Thyroid gland (tissue), 4 donors: Measurements from ENCODE around the gene PLEKHN1.

Experiments
- POLR2A ChIP-seq, 2 donors: fragments of 450-650 bp; IDR thresholded peaks; one replicate each; pipeline ENCODE4 v1.6.1; 2017; ENCODE audit warnings: antibody characterized with exemption in 2 of 2, mild to moderate bottlenecking in 2 of 2, moderate library complexity in 1 of 2
- TF ChIP-seq, protein P1 (sequence below), 6 experiments: fragments of 200-600 bp in 3 of 6; fragments of 450-650 bp in 3 of 6; sonication (generic) in 3 of 6; IDR thresholded peaks; one replicate each; pipeline ENCODE4 v1.5.1; 2016 to 2019; ENCODE audit warnings: antibody characterized with exemption in 6 of 6, mild to moderate bottlenecking in 2 of 6, inconsistent platforms in 1 of 6, moderate library complexity in 1 of 6

DNA sequence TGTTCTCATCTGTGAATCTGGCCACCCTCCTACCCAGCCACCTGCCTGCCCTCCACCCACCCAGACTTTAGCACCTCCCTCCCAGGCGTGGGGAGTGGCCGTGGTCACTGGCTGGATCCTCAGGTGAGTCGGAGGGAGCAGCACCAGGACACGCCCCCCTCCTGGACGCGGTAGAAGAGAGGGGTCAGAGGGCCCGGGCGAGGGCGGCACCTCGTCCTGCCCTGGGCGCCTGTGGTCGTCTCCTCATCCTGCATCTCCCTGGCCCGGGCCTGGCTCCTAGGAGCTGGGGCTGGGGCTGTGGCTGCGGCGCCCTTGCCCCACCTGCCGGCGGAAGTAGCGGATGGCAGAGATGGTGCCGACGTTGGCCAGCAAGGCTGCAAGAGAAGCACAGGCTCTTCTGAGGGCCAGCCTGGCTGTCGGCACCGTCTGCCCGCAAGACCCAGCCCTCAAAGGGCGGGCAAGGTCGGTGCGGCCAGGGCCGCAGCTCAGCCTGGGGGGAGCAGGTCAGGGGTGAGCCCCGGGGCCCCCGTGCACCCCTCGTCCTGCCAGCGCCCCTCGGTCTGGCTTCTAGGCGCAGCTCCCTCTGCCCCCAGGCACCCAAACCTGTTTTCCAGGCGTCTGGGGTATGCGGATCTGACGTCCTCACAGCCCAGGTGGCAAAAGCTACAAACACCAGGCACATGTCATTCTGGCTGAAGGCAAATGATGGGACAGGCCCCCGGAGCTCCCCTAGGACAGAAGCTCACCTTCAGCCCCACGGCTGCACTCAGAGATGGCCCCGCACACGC, 9.8 kb downstream of the PLEKHN1 start:
- TF ChIP-seq, protein P1, sequence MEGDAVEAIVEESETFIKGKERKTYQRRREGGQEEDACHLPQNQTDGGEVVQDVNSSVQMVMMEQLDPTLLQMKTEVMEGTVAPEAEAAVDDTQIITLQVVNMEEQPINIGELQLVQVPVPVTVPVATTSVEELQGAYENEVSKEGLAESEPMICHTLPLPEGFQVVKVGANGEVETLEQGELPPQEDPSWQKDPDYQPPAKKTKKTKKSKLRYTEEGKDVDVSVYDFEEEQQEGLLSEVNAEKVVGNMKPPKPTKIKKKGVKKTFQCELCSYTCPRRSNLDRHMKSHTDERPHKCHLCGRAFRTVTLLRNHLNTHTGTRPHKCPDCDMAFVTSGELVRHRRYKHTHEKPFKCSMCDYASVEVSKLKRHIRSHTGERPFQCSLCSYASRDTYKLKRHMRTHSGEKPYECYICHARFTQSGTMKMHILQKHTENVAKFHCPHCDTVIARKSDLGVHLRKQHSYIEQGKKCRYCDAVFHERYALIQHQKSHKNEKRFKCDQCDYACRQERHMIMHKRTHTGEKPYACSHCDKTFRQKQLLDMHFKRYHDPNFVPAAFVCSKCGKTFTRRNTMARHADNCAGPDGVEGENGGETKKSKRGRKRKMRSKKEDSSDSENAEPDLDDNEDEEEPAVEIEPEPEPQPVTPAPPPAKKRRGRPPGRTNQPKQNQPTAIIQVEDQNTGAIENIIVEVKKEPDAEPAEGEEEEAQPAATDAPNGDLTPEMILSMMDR (IDR thresholded peaks at IDR 0.05): peak in 5 of 6 experiments; percentile 32 to 74 (median 54)
- TF ChIP-seq POLR2A (IDR thresholded peaks at IDR 0.05): no peak
